GM19468 (cell line): Measurements from ENCODE around the gene SPTSSA.

Source experiments
- ATAC-seq: cut with Tn5 transposase; IDR thresholded peaks from one replicate; pipeline ENCODE4 v1.9.1; 2021; ENCODE audit warnings: mild to moderate bottlenecking, moderate library complexity, moderate number of reproducible peaks; ENCODE audit not compliant: unreplicated experiment; ENCODE audit errors: extremely low read depth

Gene SPTSSA

DNA sequence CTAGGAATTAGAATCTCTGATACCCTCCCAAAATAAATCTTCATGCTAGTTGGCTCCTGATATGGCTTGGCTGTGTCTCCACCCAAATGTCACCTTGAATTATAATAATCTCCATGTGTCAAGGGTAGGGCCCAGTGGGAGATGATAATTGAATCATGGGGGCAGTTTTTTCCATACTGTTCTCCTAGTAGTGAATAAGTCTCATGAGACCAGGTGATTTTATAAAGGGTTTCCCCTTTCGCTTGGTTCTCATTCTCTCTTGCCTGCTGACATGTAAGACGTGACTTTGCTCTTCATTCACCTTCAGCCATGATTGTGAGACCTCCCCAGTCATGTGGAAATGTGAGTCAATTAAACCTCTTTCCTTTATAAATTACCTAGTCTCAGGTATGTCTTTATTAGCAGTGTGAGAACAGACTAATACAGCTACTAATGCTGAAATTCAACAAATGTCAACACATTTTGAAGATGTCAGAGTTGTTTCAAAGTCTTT, 12.2 kb upstream of the SPTSSA start:
- no peak for ATAC-seq

DNA sequence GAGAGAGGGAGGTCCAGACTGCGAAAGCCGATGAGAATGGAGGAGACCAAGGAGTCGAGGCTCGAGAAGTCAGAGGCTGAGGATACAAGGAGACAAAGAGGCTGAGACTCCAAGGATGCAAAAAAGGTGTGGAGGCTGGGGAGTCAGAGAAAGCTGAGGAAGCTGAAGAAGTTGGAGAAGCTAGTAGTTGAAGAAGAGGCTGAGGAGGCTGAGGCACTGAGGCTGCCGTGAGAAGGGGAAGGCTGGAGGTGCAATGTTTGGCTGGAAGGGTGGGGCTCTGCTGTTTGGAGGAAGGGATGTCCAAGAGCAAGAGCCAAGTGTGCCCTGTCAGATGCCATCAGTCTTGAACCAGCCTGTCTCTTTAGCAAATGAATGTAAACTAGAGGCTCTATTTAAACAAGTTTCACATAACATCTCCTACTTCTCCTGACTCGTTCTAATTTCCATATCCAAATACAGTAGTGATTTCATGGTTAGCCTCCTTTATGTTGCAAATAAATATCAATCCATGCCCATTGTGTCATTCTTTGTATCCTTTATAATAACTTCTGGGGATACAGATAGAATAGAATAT, 10.8 kb upstream of the SPTSSA start:
- ATAC-seq, result no peak

DNA sequence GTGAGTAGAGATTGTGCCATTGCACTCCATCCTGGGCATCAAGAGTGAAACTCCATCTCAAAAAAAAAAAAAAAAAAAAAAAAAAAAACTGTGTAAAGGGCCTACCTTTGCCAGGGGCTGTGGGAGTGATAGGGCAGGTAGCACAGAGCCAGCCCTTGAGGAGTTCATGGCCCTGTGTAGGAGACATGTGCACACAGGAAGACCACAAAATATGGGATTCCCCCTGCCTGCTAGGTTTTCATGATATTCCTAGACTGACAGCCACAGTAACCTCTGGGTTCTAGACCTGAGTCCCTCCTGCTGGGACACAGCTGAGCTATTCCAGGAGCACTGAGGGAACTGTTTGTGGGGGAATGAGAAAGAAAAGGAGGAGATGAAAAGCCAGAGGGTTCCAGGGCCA, 8.3 kb upstream of the SPTSSA start:
- ATAC-seq, result no peak

DNA sequence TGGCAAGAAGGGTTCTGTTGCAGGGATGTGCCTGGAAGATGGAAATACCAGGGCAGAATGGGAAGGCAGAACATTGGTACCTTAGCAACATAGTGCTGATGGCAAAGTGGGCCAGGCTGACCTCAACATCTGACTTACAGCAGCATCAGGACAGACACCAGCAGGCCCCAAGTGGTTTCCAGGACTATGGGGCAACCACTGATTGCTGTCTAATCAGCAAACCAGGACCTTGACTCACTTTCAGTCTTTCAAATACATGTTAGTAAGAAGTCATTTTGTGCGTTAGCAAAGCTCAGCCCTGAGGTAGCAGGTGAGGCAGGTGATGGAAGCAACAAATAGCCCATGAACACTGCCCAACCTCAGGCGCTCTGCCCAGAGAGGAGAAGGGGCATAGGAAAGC, 4.7 kb upstream of the SPTSSA start:
- ATAC-seq, result no peak

DNA sequence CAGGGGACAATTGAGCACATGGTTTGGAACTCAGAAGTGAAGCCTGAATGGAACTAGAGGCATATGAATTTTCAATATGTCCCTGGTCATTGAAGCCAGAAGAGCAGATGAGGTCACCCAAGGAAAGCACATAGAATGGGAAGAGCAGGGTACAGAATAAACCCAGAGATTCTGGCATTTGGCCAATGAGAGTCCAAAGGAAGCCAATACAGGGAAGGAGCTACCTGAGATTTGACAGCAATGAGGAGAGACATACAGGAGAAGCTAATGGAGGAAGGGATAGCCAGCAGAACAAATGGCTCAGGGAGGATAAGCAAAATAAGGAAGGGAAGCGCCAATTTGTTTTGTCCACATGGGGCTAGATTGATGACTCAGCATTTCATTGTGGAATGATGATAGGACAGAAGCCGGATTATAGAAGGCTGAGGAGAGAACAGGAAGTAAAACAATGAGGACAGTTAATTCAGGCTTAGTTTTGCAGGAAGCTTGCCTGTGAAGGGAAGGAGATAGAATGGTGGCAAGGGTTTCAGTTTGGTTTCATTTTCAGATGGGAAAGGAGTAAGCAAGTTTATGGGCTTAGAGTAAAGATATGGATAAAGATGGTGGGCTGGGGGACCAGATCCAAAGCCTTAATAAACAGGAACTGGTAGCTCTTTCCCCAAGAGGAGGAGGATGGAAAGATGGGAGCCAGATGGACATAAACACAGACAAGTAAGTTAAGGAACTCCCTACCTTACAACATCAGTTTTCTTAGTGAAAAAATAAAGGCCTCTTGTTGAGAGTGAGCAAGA, 3.2 kb upstream of the SPTSSA start:
- no peak for ATAC-seq

DNA sequence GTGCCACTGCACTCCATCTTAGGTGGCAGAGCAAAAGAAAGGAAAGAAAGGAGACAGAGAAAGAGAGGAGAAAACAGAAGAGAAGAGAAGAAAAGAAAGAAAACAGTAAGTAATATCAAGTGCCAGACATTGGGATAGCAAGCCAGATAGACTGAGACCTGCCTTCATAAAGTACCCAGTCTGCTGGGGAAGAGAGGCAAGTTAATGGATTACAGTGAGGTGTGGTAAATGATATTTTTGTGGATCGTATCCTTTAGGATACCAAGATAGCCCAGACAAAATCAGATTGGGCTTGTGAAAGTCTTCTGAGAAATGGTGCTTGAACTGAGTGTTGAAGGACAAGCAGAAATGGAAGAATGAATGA, 1.5 kb upstream of the SPTSSA start:
- no peak for ATAC-seq

DNA sequence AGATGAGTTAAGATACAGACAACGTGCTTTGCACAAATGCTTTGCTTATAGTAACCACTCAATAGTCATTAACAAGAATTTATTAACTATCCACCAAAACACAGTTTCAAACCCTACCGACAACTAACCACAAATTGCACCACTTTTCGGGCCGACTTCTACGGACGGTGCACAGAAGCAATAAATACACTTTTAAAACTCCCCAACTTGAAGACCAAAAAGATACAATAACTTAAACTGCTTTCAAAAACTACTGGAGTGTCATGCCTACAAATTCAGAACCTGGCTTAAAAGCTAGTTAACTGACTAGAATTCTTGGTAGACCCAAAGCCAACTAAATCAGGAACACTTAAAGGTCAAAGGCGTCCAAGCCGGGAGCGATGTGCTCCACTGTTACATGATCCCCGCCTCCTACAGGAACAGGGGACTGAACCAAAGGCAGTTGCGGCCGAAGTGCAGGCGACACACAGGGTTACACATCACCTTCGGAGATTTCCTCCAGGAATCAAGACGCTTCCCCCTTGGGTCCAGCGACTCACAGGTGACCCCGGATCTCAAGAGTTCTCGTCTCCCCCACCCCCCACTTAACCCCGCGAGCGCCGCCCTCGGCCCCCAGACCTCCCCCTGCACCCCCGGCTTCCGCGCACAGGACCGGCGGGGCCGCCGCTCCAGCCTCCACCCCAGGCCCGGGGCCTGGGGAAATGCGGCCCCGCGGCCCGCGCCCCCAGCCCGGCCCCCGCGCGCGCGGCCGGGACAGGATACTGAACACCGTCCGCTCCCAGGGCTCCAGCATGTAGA, 507 bp downstream of the SPTSSA start:
- ATAC-seq, result no peak

DNA sequence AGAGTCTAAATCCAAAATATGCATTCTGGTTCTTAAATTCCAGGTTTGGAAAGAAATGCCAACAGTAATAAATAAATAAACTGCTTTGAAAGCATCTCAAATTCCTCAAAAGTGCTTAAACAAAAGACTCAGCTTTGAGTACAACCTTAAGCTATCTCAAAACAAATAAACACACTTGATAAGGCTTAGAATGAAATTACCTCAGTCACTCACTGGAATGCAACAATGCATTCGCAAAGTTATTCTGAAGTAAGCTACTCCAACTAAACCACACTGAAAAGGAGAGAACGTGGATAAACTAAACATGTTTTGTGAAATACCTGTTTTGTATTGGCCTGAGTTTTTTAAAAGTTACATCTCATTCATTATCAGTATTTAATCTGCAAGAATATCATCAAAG, 1.2 kb downstream of the SPTSSA start:
- ATAC-seq, result no peak

DNA sequence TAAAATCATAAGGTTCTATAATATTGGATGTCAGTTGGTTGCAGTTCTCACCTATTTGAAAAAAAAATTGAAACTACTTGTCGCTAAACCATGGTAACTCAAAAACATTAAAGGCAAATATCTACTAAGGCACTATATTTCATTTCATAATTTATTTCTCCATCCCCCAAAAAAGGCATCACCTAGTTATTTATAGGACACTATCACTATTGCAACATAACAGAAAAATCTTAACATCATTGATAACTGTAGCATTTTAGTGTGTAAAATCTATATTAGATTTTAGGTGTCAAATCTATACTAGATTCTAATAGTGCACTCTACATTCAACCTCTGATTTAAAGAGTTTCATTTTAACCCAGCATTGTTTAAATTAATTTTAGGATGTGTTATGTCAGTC, 1.7 kb downstream of the SPTSSA start:
- ATAC-seq, result no peak

DNA sequence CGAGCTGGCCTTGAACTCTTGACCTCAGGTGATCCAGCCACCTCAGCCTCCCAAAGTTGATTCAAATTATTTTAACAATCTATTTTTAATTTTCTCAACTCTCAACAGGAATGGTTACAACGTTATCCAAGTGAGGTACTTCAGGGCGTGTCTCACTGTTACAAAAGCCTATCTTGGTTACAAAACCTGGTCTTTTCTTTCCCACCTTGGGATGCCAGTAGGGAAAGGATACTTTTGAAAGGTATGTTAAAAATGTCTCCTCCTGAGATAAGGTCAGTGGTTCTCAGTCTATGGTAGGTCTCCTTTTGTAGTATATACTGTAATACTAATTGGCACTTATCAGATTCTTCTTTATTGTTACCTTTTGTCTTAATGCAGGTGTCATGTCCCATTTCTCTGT, 4.9 kb downstream of the SPTSSA start:
- no peak for ATAC-seq

DNA sequence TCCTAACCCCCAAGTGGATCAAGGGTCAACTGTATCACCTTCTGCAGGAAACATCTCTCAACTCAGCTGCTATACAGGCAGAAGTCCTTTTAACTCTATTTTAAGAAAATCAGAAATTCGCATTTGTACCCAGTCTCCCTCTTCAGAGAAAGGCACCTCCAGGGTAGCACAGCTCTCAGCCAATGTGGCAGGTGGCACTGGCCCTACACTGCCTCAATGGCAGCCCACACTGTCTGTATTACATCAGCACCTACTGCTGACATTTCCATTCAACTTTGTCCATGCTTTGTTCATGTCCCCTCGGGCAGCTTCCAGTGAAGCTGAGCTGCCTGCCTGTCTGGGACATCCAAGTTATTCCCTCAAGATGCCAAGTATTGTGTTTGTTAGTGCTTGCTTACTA, 8.8 kb downstream of the SPTSSA start:
- no peak for ATAC-seq

DNA sequence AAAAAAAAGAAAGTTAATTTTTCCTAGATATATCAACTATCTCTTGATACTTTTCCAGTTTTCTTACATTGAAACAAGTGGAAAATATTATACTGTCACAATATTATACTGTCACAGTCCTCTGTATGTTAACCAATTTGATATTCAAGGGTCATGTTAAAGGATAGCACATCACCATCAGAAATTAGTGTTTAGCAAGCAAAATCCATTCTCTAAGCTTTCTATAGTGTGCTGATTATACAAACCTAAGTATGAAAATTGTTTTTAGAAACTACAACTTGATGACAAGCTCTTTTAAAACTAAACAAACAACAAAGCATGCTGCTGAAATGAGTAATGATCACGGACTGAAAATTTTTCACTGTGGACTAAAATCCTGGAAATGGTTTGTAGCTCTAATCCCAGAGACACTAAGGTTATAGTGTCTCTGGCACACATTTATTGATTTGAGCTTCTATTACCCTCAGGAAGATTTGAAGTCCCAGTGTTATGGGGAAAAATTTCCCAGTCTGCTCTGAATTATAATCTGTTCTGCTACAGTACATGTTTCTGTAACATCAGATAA, 9.7 kb downstream of the SPTSSA start:
- no peak for ATAC-seq

DNA sequence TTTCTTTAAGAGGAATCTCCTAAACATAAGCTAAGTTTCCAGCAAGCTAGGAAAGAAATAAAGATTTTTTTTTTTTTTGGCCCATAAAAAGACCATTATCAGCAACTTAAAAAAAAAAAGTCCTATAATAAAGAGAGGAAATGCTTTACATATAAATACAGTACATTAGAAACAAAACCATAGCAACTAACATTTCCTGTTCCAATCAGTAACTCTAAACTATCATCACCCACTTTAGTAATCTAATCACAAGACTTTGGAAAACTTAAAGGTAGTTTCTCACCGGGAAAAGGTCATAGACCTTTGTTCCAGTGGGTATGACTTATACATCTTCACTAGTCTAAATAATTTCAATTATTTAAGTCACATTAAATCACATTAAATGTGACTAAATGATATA, 11.1 kb downstream of the SPTSSA start:
- ATAC-seq, result no peak

DNA sequence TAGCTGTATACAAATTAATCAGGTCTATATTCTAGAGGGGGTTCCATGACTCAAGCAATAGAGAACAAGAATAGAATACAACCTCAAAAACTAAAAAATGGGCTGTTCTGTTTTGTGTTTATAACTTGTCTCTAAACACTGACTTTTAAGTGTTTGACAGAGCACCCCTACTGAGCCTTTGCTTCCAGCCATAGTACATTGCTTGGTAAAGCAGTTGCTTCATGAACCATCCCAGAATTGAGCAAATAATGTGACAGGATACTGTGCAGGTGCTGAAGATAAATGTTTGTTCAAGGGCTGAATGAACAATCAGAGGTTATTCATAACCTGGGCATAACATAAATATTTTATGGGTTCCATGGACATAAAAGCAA, 11.5 kb downstream of the SPTSSA start:
- no peak for ATAC-seq

DNA sequence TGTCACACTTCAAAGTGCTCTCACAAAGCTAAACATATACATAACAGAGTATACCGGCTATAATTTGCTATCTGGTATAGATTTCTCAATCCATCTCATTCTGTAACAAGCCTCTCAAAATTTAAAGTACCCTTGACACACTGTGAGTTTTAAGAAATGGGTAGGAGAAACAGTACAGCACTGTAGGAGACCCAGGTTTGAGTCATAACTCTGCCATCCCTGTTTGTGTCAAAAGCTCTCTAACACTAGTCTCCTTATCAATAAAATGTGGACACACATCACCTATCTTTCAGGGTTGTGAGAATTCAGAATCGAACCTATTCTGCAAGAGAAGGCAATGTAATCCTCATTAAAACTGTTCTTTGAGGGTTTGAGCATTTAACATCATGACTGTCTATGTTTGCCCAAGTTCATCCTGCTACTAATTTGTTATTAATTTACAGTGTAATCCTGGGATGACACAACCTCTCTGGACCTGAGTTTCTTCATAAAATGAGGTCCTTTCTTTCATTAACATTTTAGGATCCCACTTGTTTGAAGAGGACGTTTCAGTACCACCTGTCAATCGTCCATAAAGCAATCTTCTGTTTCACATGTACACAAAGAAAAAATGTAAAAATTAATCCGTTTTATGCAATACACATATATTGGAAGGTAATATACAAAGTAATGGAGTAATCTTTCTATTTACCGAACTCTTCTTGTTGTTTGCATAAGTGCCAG, 12.1 kb downstream of the SPTSSA start:
- no peak for ATAC-seq

DNA sequence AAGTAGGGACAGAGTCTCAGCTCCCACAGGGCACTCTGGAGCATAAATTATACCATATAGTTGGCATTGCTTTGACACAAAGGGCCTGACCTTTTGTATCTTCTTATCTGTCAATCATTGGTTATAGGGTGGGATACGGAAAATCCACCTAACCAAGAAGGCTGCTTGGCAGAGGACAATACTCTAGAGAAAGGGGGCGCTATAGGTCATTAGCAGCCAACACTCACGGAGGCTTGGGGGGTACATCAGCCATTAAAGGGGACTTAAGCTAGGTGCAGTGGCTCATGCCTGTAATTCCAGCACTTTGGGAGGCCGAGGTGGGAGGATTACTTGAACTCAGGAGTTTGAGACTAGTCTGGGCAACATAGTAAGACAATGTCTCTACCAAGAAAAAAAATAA, 22.9 kb downstream of the SPTSSA start:
- ATAC-seq, result no peak

DNA sequence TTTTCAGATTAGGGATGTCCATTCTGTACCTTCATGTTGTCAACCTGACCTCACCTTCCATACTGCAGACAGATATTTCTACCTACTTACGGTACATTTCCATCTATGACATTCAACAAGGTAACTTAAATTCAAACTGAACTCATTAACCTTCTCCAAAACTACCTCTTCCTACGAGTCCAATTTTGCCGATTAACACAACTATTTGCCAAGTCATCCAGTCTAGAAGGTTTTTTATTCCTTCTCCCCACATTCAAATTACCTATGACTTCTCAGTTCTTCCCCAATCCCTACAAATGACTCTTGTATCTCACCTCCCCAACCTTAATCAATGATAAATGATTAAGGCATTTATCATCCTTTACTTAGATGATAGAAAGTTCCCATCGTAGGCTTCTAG, 23.6 kb downstream of the SPTSSA start:
- no peak for ATAC-seq

DNA sequence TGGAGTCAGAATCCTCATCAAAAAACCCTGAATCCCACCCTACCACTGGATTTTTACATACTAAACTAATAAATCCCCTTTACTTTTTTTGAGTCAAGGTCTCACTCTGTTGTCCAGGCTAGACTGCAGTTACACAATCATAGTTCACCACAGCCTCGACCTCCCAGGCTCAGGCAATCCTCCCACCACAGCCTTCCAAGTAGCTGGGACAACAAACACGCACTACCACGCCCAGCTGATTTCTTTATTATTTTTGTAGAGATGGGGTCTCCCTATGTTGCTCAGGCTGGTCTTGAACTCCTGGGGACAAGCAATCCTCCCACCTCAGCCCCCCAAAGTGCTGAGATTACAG, 24.3 kb downstream of the SPTSSA start:
- ATAC-seq, result no peak

DNA sequence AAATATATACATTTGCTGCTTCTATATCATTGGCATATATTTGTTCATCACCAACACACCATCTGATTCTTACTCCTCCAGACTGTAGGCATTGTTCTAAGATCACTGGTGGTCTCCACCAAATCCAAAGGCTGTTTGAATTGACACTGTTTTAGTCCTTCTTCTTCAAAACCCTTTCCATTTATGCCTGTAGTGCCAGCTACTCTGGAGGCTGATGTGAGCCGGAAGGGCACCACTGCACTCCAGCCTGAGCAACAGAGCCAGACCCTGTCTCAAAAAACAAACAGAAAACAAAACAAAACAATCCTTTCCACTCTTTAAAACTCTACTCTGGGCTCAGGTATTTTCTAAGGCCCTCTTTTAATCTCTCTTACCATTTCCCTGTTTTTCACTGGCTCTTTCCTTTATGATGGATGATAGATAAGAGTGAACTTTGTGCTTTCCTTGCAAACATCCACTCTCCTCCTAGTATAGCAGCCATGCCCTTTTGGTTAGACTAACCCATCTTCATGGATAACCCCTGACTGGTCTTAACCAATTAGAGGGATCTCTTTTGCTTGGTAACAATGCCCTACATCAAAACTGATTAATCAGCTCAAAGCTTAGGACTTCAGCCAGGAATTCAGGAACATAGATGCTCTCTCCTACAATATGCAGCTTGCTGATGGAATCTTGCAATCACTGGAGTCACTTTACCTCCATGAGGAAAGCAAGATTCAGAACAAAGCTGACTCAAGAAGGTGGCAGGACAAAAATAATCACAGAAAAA, 24.9 kb downstream of the SPTSSA start:
- no peak for ATAC-seq
